ENCODE data around the gene LRRC63. TPM values are rescaled to one million over a fixed set of nuclear protein-coding genes. Genes with fewer than 3 reads are reported as not detected.

Gene LRRC63
- polyA plus RNA-seq, 1 experiment, result not detected

GRCh38 chr13:46307554-46307953 is 95.8 kb downstream of the LRRC63 start:
- Histone ChIP-seq H3K4me3 (ENCODE audit: low read depth, low read length) (no peak overlapping the region), H3K27me3 (ENCODE audit: control insufficient read depth, insufficient read depth, low read length) (peaks cover 2% of the 10 kb centered on the region), H3K9me3 (ENCODE audit: control insufficient read depth, insufficient read depth, low read length) (no peaks in the 10 kb centered on the region), H3K27ac (ENCODE audit: low read depth, low read length) (no peak overlapping the region)
- POLR2A ChIA-PET, result no interaction called here
- no peak for DNase-seq (ENCODE audit: low read depth, low spot score)
- CTCF ChIA-PET, result no interaction called here
- TF ChIP-seq CTCF (IDR thresholded peaks at IDR 0.05; ENCODE audit: low read depth, low read length), result no peak

- Histone ChIP-seq H3K9me3 (ENCODE audit: control insufficient read depth, insufficient read depth, low read length) (no peaks in the 10 kb centered on the region), H3K4me3 (ENCODE audit: low read depth, low read length) (no peak overlapping the region), H3K27ac (ENCODE audit: low read depth, low read length) (no peak overlapping the region), H3K27me3 (ENCODE audit: control insufficient read depth, insufficient read depth, low read length) (no peaks in the 10 kb centered on the region)
- ChIA-PET POLR2A (no interaction called here), CTCF (interaction anchor here (1.6 kb wide), 1 partner anchor 11 kb away, joined by 4 read pairs; no protein-coding TSS in a partner anchor)
- no peak for DNase-seq (ENCODE audit: low read depth, low spot score)
- no peak for TF ChIP-seq CTCF (IDR thresholded peaks at IDR 0.05; ENCODE audit: low read depth, low read length)
Observed at GRCh38 chr13:46310066-46310465, 98.3 kb downstream of the LRRC63 start.

- no peak for DNase-seq (ENCODE audit: low read depth, low spot score)
- Histone ChIP-seq H3K9me3 (ENCODE audit: control insufficient read depth, insufficient read depth, low read length) (no peaks in the 10 kb centered on the region), H3K4me3 (ENCODE audit: low read depth, low read length) (no peak overlapping the region), H3K27ac (ENCODE audit: low read depth, low read length) (no peak overlapping the region), H3K27me3 (ENCODE audit: control insufficient read depth, insufficient read depth, low read length) (no peaks in the 10 kb centered on the region)
- no peak for TF ChIP-seq CTCF (IDR thresholded peaks at IDR 0.05; ENCODE audit: low read depth, low read length)
- ChIA-PET POLR2A (no interaction called here), CTCF (interaction anchor here (1.6 kb wide), 1 partner anchor 10 kb away, joined by 4 read pairs; no protein-coding TSS in a partner anchor)
Observed at GRCh38 chr13:46311217-46311616, 99.5 kb downstream of the LRRC63 start.

- no peak for TF ChIP-seq CTCF (IDR thresholded peaks at IDR 0.05; ENCODE audit: low read depth, low read length)
- Histone ChIP-seq H3K27ac (ENCODE audit: low read depth, low read length) (no peak overlapping the region), H3K4me3 (ENCODE audit: low read depth, low read length) (no peak overlapping the region), H3K27me3 (ENCODE audit: control insufficient read depth, insufficient read depth, low read length) (no peaks in the 10 kb centered on the region), H3K9me3 (ENCODE audit: control insufficient read depth, insufficient read depth, low read length) (no peaks in the 10 kb centered on the region)
- ChIA-PET POLR2A (no interaction called here), CTCF (interaction anchor here (1.1 kb wide), 1 partner anchor 153 kb away, joined by 4 read pairs; no protein-coding TSS in a partner anchor)
- no peak for DNase-seq (ENCODE audit: low read depth, low spot score)
Observed at GRCh38 chr13:46313024-46313423, 101.3 kb downstream of the LRRC63 start.

GRCh38 chr13:46313432-46314257 is 101.9 kb downstream of the LRRC63 start:
- CTCF ChIA-PET, result interaction anchor here (1.1 kb wide), 1 partner anchor 154 kb away, joined by 4 read pairs; no protein-coding TSS in a partner anchor
- POLR2A ChIA-PET, result no interaction called here
- H3K27me3 ChIP-seq (ENCODE audit: control insufficient read depth, insufficient read depth, low read length), result no peaks in the 10 kb centered on the region
- H3K27ac ChIP-seq (ENCODE audit: low read depth, low read length), result no peak overlapping the region
- H3K4me3 ChIP-seq (ENCODE audit: low read depth, low read length), result no peak overlapping the region
- no peaks in the 10 kb centered on the region for H3K9me3 ChIP-seq (ENCODE audit: control insufficient read depth, insufficient read depth, low read length)
- TF ChIP-seq CTCF (IDR thresholded peaks at IDR 0.05; ENCODE audit: low read depth, low read length), result no peak
- DNase-seq (ENCODE audit: low read depth, low spot score), result no peak
